ENCODE results near the gene RBM15. TPM values are rescaled to one million over a fixed set of nuclear protein-coding genes. Genes with fewer than 3 reads are reported as not detected.

RBM15 gene
- polyA plus RNA-seq, 1 of the 3 experiments (the other 2 are of a cell fraction), result 3.8 TPM

DNA sequence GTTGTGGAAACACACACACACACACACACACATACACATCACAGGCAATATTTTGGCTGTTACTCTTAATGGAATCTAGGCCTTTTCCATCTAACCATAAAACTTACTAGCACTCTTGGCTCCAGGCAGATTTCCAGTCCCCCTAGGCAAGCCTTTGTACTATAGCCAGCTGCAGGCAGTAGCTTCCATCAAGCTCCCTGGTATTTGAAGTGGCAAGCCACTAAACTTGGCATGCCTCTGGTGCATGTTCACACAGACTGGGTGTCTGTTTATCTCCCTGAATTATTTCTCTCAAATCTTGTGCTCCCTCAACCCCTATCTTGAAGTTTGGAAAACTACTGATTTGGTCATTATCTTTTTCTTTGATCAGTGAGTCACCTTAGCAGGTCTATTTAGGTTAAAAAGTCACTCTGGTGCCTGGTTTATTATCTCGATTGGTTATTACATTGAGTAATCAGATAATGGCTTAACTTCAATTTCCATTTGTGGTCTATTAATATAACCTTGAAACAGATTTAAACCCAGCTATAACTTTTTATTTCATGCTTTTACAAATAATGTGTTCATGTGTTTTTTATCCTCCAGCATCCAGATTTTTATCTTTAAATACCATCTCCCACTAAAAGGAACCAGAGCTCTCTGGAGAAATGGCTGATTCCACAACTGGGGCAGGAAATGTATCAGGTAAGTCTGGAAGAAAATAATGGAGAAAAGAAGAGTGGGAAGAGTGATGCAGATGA is 2.7 kb upstream of the RBM15 start:
- peak; percentile 12 for DNase-seq
- peak overlapping the region in 1 of 2 experiments; percentile 98; a peak in 2 of 4 replicates for H3K27ac ChIP-seq (ENCODE audit: low read depth in 2 of 2, low read length in 1 of 2)
- peaks cover 28% of the 10 kb centered on the region for H3K79me2 ChIP-seq (ENCODE audit: insufficient read depth)
- H3K4me1 ChIP-seq (ENCODE audit: control insufficient read depth in 1 of 2, insufficient read depth in 2 of 2, low read depth in 1 of 2, low read length in 1 of 2), result peaks cover 12 to 30% of the 10 kb centered on the region in 2 experiments; a peak in 3 of 4 replicates
- H3K36me3 ChIP-seq (replicated peaks in 1 of 2; ENCODE audit: control insufficient read depth in 1 of 2, insufficient read depth in 2 of 2, low read length in 1 of 2), result peaks cover 7 to 12% of the 10 kb centered on the region in 2 experiments
- peak overlapping the region; percentile 95; the same call in 1 of the 2 replicates for H3K4me2 ChIP-seq
- peaks cover 18% of the 10 kb centered on the region for H4K20me1 ChIP-seq (ENCODE audit: insufficient read depth)
- no peak overlapping the region for H3K4me3 ChIP-seq (ENCODE audit: low read depth in 2 of 2, low read length in 1 of 2)
- WGBS (ENCODE audit: low lambda C conversion rate), result 0% methylated on average over 1 of the region's 1 CpG
- no peak overlapping the region for H2AFZ ChIP-seq (ENCODE audit: low read depth)
- H3K9ac ChIP-seq, result no peak overlapping the region
- no peaks in the 10 kb centered on the region for H3K27me3 ChIP-seq (ENCODE audit: insufficient read depth)
- peaks cover 11% of the 10 kb centered on the region for H3F3A ChIP-seq (replicated peaks; ENCODE audit: insufficient read depth)
- POLR2A ChIA-PET, result no interaction called here
- no peaks in the 10 kb centered on the region for H3K9me3 ChIP-seq
- no peaks in the 10 kb centered on the region for H3K9me2 ChIP-seq
- CTCF ChIA-PET, result interaction anchor here (0.6 to 10.0 kb wide), 14 partner anchors 10 to 373 kb away, joined by 3 to 100 read pairs (median 6); no protein-coding TSS in a partner anchor
- TF ChIP-seq RXRA (IDR thresholded peaks at IDR 0.05; ENCODE audit: borderline replicate concordance, low read depth), result 0 out of 2 replicates have a peak, but pooled peaks have one; percentile 26
- peak; percentile 26; the same call in 1 of the 2 replicates for TF ChIP-seq RCOR1 (IDR thresholded peaks at IDR 0.05; ENCODE audit: low read length)
- TF ChIP-seq MXI1 (IDR thresholded peaks at IDR 0.05; ENCODE audit: low read depth, low read length), result no peak
- peak; percentile 45 for TF ChIP-seq GATA2 (CRISPR knock-in tag; IDR thresholded peaks at IDR 0.05)
- no peak; a peak in 1 of 4 replicates for TF ChIP-seq EP300 (IDR thresholded peaks at IDR 0.05; ENCODE audit: borderline replicate concordance in 1 of 2, low read depth in 1 of 2, low read length in 1 of 2)
- TF ChIP-seq, protein P1, sequence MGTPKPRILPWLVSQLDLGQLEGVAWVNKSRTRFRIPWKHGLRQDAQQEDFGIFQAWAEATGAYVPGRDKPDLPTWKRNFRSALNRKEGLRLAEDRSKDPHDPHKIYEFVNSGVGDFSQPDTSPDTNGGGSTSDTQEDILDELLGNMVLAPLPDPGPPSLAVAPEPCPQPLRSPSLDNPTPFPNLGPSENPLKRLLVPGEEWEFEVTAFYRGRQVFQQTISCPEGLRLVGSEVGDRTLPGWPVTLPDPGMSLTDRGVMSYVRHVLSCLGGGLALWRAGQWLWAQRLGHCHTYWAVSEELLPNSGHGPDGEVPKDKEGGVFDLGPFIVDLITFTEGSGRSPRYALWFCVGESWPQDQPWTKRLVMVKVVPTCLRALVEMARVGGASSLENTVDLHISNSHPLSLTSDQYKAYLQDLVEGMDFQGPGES (IDR thresholded peaks at IDR 0.05; ENCODE audit: low read depth, low read length), result no peak
- TF ChIP-seq POLR2AphosphoS5 (IDR thresholded peaks at IDR 0.05; ENCODE audit: low read depth, low read length), result no peak
- no peak for TF ChIP-seq ELF1 (IDR thresholded peaks at IDR 0.05)
- TF ChIP-seq TAF1 (IDR thresholded peaks at IDR 0.05; ENCODE audit: borderline replicate concordance, low read depth, low read length), result no peak
- TF ChIP-seq, protein P2, sequence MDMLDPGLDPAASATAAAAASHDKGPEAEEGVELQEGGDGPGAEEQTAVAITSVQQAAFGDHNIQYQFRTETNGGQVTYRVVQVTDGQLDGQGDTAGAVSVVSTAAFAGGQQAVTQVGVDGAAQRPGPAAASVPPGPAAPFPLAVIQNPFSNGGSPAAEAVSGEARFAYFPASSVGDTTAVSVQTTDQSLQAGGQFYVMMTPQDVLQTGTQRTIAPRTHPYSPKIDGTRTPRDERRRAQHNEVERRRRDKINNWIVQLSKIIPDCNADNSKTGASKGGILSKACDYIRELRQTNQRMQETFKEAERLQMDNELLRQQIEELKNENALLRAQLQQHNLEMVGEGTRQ (IDR thresholded peaks at IDR 0.05; ENCODE audit: borderline replicate concordance, low read depth, low read length), result no peak
- TF ChIP-seq FOXJ3 (CRISPR knock-in tag; IDR thresholded peaks at IDR 0.05), result no peak
- TF ChIP-seq NRF1 (IDR thresholded peaks at IDR 0.05; ENCODE audit: low read depth, low read length), result no peak
- TF ChIP-seq, protein P3, sequence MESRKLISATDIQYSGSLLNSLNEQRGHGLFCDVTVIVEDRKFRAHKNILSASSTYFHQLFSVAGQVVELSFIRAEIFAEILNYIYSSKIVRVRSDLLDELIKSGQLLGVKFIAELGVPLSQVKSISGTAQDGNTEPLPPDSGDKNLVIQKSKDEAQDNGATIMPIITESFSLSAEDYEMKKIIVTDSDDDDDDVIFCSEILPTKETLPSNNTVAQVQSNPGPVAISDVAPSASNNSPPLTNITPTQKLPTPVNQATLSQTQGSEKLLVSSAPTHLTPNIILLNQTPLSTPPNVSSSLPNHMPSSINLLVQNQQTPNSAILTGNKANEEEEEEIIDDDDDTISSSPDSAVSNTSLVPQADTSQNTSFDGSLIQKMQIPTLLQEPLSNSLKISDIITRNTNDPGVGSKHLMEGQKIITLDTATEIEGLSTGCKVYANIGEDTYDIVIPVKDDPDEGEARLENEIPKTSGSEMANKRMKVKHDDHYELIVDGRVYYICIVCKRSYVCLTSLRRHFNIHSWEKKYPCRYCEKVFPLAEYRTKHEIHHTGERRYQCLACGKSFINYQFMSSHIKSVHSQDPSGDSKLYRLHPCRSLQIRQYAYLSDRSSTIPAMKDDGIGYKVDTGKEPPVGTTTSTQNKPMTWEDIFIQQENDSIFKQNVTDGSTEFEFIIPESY (IDR thresholded peaks at IDR 0.05; ENCODE audit: borderline replicate concordance, low read depth), result no peak
- no peak for TF ChIP-seq FOXM1 (IDR thresholded peaks at IDR 0.05; ENCODE audit: low read depth)
- TF ChIP-seq MEF2A (IDR thresholded peaks at IDR 0.05; ENCODE audit: borderline replicate concordance, low read depth), result no peak
- TF ChIP-seq RFX5 (IDR thresholded peaks at IDR 0.05; ENCODE audit: low read length), result no peak
- peak; percentile 30 for TF ChIP-seq TCF12 (IDR thresholded peaks at IDR 0.05)
- no peak for TF ChIP-seq TEAD4 (IDR thresholded peaks at IDR 0.05; ENCODE audit: borderline replicate concordance, insufficient read depth)
- TF ChIP-seq EZH2phosphoT487 (IDR thresholded peaks at IDR 0.05; ENCODE audit: borderline replicate concordance, low read depth), result no peak
- no peak for TF ChIP-seq SIN3A (IDR thresholded peaks at IDR 0.05; ENCODE audit: borderline replicate concordance, low read depth, low read length)
- TF ChIP-seq JUND (IDR thresholded peaks at IDR 0.05), result 0 out of 2 replicates have a peak, but pooled peaks have one; percentile 25
- TF ChIP-seq CHD2 (IDR thresholded peaks at IDR 0.05; ENCODE audit: low read length, partially characterized antibody), result no peak
- TF ChIP-seq, protein P4, sequence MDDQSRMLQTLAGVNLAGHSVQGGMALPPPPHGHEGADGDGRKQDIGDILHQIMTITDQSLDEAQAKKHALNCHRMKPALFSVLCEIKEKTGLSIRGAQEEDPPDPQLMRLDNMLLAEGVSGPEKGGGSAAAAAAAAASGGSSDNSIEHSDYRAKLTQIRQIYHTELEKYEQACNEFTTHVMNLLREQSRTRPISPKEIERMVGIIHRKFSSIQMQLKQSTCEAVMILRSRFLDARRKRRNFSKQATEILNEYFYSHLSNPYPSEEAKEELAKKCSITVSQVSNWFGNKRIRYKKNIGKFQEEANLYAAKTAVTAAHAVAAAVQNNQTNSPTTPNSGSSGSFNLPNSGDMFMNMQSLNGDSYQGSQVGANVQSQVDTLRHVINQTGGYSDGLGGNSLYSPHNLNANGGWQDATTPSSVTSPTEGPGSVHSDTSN (IDR thresholded peaks at IDR 0.05), result no peak
- TF ChIP-seq NFIC (IDR thresholded peaks at IDR 0.05; ENCODE audit: borderline replicate concordance), result no peak
- TF ChIP-seq, protein P5, sequence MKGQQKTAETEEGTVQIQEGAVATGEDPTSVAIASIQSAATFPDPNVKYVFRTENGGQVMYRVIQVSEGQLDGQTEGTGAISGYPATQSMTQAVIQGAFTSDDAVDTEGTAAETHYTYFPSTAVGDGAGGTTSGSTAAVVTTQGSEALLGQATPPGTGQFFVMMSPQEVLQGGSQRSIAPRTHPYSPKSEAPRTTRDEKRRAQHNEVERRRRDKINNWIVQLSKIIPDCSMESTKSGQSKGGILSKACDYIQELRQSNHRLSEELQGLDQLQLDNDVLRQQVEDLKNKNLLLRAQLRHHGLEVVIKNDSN (IDR thresholded peaks at IDR 0.05; ENCODE audit: borderline replicate concordance, low read depth), result no peak
- TF ChIP-seq YY1 (IDR thresholded peaks at IDR 0.05; ENCODE audit: low read depth), result no peak

Measured in SK-N-SH (cell line).